Measurements from ENCODE around the gene FBL. TPM values are rescaled to one million over a fixed set of nuclear protein-coding genes. Genes with fewer than 3 reads are reported as not detected.

Gene FBL
- total RNA-seq, 1 donor from 2014 or later, result 420 TPM

- Mint-ChIP-seq H3K9me3 (no peaks in the 10 kb centered on the region), H3K27ac (no peak overlapping the region), H3K4me1 (peaks cover 33% of the 10 kb centered on the region), H3K27me3 (no peaks in the 10 kb centered on the region), H3K36me3 (ENCODE audit: low read depth) (peaks cover 55% of the 10 kb centered on the region), H3K4me3 (no peak overlapping the region)
- ATAC-seq (ENCODE audit: low read depth), result no peak
- ChIA-PET POLR2A (no interaction called here), CTCF (no interaction called here)
- intact Hi-C loops (cut with micrococcal nuclease), result loop anchor here (5.0 kb wide), 2 partner anchors 168 to 1422 kb away; partner anchors contain the start of gene HNRNPUL1
- TF ChIP-seq CTCF (IDR thresholded peaks at IDR 0.05), result no peak
- no peak for DNase-seq
Measured at GRCh38 chr19:39840492-39840891, 5.7 kb downstream of the FBL start.

- CTCF ChIA-PET, result no interaction called here
- no peak overlapping the region for H3K27ac Mint-ChIP-seq
- POLR2A ChIA-PET, result no interaction called here
- H3K4me3 Mint-ChIP-seq, result no peak overlapping the region
- intact Hi-C loops (cut with micrococcal nuclease), result loop anchor here (5.0 to 10.0 kb wide), 3 partner anchors 168 to 1422 kb away; partner anchors contain the start of genes HNRNPUL1 and PAK4
- H3K36me3 Mint-ChIP-seq (ENCODE audit: low read depth), result peaks cover 58% of the 10 kb centered on the region
- no peaks in the 10 kb centered on the region for H3K9me3 Mint-ChIP-seq
- TF ChIP-seq CTCF (IDR thresholded peaks at IDR 0.05), result no peak
- H3K27me3 Mint-ChIP-seq, result no peaks in the 10 kb centered on the region
- H3K4me1 Mint-ChIP-seq, result peaks cover 26% of the 10 kb centered on the region
- DNase-seq (no peak), ATAC-seq (ENCODE audit: low read depth) (no peak)
Measured at GRCh38 chr19:39839678-39840327, 6.4 kb downstream of the FBL start.

GRCh38 chr19:39838569-39838968 is 7.6 kb downstream of the FBL start:
- no peak overlapping the region for H3K27ac Mint-ChIP-seq
- no peak overlapping the region for H3K4me3 Mint-ChIP-seq
- TF ChIP-seq CTCF (IDR thresholded peaks at IDR 0.05), result no peak
- peaks cover 21% of the 10 kb centered on the region for H3K4me1 Mint-ChIP-seq
- ATAC-seq (ENCODE audit: low read depth) (no peak), DNase-seq (no peak)
- intact Hi-C loops (cut with micrococcal nuclease), result loop anchor here (10.0 kb wide), 1 partner anchor 714 kb away; the partner anchor contains the start of gene PAK4
- H3K9me3 Mint-ChIP-seq, result no peaks in the 10 kb centered on the region
- CTCF ChIA-PET, result interaction anchor here (0.5 kb wide), 1 partner anchor 47 kb away, joined by 3 read pairs; no protein-coding TSS in a partner anchor
- peaks cover 63% of the 10 kb centered on the region for H3K36me3 Mint-ChIP-seq (ENCODE audit: low read depth)
- POLR2A ChIA-PET, result interaction anchor here (0.7 kb wide), 2 partner anchors 231 to 1766 kb away, joined by 3 to 4 read pairs; no protein-coding TSS in a partner anchor
- no peaks in the 10 kb centered on the region for H3K27me3 Mint-ChIP-seq

- POLR2A ChIA-PET, result interaction anchor here (0.7 kb wide), 2 partner anchors 232 to 1767 kb away, joined by 3 to 4 read pairs; no protein-coding TSS in a partner anchor
- no peak overlapping the region for H3K27ac Mint-ChIP-seq
- DNase-seq, result no peak
- CTCF ChIA-PET, result no interaction called here
- H3K4me3 Mint-ChIP-seq, result no peak overlapping the region
- peaks cover 19% of the 10 kb centered on the region for H3K4me1 Mint-ChIP-seq
- intact Hi-C loops (cut with micrococcal nuclease), result loop anchor here (10.0 kb wide), 1 partner anchor 713 kb away; the partner anchor contains the start of gene PAK4
- ATAC-seq (ENCODE audit: low read depth), result no peak
- TF ChIP-seq CTCF (IDR thresholded peaks at IDR 0.05), result no peak
- H3K36me3 Mint-ChIP-seq (ENCODE audit: low read depth), result peaks cover 63% of the 10 kb centered on the region
- no peaks in the 10 kb centered on the region for H3K9me3 Mint-ChIP-seq
- H3K27me3 Mint-ChIP-seq, result no peaks in the 10 kb centered on the region
Measured at GRCh38 chr19:39837978-39838377, 8.2 kb downstream of the FBL start.

- intact Hi-C loops (cut with micrococcal nuclease), result loop anchor here (5.0 to 10.0 kb wide), 6 partner anchors 108 to 982 kb away; partner anchors contain the start of genes EID2, PAK4 and SUPT5H
- Mint-ChIP-seq H3K4me1 (peaks cover 28% of the 10 kb centered on the region), H3K36me3 (ENCODE audit: low read depth) (peaks cover 69% of the 10 kb centered on the region), H3K9me3 (no peaks in the 10 kb centered on the region), H3K4me3 (peak overlapping the region; percentile 82), H3K27ac (peak overlapping the region; percentile 84), H3K27me3 (no peaks in the 10 kb centered on the region)
- ATAC-seq (ENCODE audit: low read depth) (no peak), DNase-seq (no peak)
- POLR2A ChIA-PET, result interaction anchor here (0.6 to 2.1 kb wide), 14 partner anchors 8 to 1094 kb away, joined by 3 to 63 read pairs (median 6); partner anchors contain the start of genes FBL, PSMC4, RAB4B and RPS16
- CTCF ChIA-PET, result interaction anchor here (1.2 to 1.7 kb wide), 4 partner anchors 9 to 136 kb away, joined by 4 to 12 read pairs (median 8); partner anchors contain the start of gene PSMC4
- TF ChIP-seq CTCF (IDR thresholded peaks at IDR 0.05), result no peak
Measured at GRCh38 chr19:39834287-39834841, 11.8 kb downstream of the FBL start.
